Activated CD4-positive, alpha-beta T cell treated with anti-CD3 and anti-CD28 coated beads for 24 hours (primary cell): ENCODE measurements around the gene TMEM258.

Experiments
- DNase-seq, 2 donors: peaks; one replicate each; pipeline ENCODE4 v3.0.0-alpha.2; 2020; ENCODE audit warnings: low read depth in 2 of 2

The TMEM258 gene

DNA sequence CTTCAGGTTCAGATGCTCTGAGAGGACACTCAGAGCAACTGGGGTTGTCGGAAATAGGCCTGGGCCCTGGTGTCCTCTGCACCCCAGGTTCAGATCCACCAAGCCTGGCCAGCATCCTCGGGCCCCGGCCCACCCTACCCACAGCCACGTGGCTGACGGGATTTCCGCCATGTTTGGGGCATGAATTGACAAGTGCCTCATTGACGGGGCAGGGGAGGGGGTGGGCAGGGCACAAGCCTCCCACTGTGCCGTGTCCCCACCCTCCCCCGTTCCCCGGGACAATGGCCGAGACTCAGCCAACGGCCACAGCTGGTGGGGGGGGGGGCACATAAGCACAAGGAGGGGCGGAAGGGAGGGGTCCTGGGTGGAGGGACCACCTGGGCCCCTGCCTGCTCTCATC lies 31.5 kb downstream of the TMEM258 start:
- DNase-seq: no peak

DNA sequence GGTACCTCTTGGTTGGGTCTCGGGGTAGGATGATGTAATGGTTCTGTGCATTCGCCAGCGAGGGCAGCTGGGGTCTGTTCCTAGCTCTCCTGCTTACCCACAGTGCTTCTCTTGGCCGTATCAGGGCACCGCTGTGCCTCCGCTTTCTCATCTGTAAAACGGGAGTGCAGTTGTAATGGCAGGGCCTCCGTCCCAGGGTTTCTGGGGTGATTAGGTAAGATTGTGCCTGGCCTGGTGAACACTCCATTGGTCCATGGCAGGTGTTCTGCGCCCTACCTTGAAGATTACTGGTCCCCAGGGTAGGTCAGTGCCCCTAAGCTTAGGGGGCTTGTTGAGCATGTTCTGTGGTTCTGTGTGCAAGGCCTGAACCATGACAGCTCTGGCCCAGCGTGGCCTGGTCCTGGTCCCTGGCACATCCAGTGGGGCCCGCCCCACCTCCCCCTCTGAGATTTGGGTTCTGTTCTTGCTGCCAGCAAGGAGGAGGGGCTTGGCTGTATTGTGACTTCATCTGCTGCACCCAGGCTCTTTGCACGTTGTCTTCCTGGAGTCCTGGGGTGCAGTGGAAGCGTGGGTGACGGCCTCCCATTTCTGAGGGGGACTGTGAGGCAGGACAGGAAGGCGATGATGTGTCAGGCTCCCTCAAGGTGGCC lies 35.1 kb downstream of the TMEM258 start:
- DNase-seq: no peak

GRCh38 chr11:61756452-61757212 lies 35.8 kb downstream of the TMEM258 start:
- no peak for DNase-seq

- DNase-seq: no peak
Observed at GRCh38 chr11:61756147-61756451, 36.3 kb downstream of the TMEM258 start.

- no peak for DNase-seq
Observed at GRCh38 chr11:61754534-61755482, 37.6 kb downstream of the TMEM258 start.

- DNase-seq: no peak
Observed at GRCh38 chr11:61753672-61754071, 38.7 kb downstream of the TMEM258 start.

- DNase-seq: no peak
Observed at GRCh38 chr11:61752925-61753521, 39.4 kb downstream of the TMEM258 start.

- peak; percentile 41 to 47 for DNase-seq
Observed at GRCh38 chr11:61752117-61752924, 40.1 kb downstream of the TMEM258 start, which contains the start of gene MYRF. Gene MYRF (plus strand): TSS chr11:61752636. CDS start chr11:61752745, 109 bp downstream.

DNA sequence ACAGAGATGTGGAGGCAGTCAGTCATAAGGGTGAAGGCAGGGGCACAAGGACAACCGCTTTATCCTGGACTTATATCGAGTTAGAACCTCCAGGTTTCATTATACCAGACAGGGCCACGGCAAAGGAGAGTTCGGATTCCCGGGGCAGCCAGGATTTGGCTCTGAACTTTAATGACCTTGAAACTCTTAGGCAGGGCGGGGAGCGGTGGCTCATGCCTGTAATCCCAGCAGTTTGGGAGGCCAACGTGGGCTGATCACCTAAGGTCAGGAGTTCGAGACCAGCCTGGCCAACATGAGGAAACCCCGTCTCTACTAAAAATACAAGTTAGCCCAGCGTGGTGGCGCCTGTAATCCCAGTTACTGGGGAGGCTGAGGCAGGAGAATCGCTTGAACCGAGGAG lies 41.0 kb downstream of the TMEM258 start:
- DNase-seq: no peak

GRCh38 chr11:61750631-61751273 lies 41.6 kb downstream of the TMEM258 start:
- no peak for DNase-seq

GRCh38 chr11:61749591-61750217 lies 42.7 kb downstream of the TMEM258 start:
- DNase-seq: no peak

- no peak for DNase-seq
Observed at GRCh38 chr11:61747967-61748285, 44.5 kb downstream of the TMEM258 start.

GRCh38 chr11:61747192-61747966 lies 45.0 kb downstream of the TMEM258 start:
- DNase-seq: peak; percentile 11 to 22

- no peak for DNase-seq
Observed at GRCh38 chr11:61746442-61747191, 45.8 kb downstream of the TMEM258 start.

DNA sequence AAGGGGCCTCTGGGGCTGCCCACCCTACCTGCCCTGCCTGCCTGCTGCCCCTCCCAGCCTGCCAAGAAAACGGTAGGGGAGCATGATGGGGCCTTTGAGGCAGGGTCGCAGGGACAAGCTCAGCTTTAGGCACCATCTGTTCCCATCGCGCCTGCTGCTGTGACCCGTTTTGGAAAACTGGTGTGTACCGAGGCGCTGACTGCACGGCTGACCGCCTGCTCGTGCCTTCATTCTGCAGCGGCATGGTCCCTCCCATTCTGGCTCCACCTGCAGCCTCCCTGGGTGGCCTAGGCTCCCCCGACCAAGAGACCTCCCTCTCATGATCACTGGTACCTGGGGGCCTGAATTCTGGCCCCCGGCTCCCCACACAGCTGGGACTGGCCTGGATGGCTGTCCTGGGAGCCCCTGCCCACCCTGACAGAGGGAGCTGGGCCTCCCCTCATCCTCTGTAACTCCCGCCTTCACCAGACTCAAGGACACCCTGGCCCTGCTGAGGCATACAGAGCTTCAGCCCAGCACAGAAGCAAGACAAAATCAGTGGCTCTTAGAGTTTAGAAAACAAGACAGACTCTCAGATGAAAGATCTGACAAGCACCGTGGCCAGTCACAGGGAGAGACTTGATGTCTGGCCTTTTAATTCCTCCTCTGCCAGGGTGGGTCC lies 46.5 kb downstream of the TMEM258 start:
- no peak for DNase-seq

DNA sequence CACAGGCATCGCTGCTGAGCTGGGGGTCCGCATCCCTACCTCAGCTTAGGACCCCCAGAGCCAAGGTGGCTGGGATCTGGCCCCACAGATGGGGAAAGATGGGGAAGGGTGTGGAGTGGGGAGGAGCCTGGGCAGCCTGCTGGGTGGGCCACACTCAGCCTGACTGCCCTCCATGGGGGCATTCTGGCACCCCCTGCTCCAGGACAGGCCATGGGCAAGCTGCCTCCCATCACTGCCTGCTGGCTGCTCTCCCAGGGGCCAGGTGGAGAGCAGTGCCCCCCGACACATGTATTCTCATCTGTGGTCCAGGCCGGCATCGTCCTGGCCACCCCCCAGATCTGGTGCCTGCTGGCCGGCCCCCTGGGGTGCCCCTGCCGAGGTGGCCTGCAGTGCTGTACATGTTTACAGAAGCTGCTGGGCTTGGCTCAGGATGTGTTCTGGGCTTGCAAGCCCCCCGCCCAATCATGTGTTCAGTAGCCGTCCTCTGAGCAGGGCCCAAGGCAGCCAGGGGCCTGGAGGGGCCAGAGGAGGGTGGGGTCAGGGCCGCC lies 47.7 kb downstream of the TMEM258 start:
- no peak for DNase-seq

GRCh38 chr11:61744181-61744580 lies 48.2 kb downstream of the TMEM258 start:
- no peak for DNase-seq
